Measurements from ENCODE around the gene HPD.

GRCh38 chr12:121889274-121889624 is 30.6 kb upstream of the HPD start:
- TF ChIP-seq POLR2AphosphoS5 (IDR thresholded peaks at IDR 0.05; ENCODE audit: low read depth, low read length) (no peak), CTCF (IDR thresholded peaks at IDR 0.05) (peak; percentile 19), REST (IDR thresholded peaks at IDR 0.05; ENCODE audit: insufficient read depth in 1 of 2, low read depth in 2 of 2, low read length in 1 of 2) (no peak), TCF7L2 (IDR thresholded peaks at IDR 0.05; ENCODE audit: low read depth, low read length) (no peak)

All from Panc1 (cell line).